COLO829 (cell line): ENCODE measurements around the gene DLAT.

ENCODE experiments used
- DNase-seq: peaks from one replicate; pipeline ENCODE4 v3.0.0; 2012; ENCODE audit warnings: low spot score

The DLAT gene

DNA sequence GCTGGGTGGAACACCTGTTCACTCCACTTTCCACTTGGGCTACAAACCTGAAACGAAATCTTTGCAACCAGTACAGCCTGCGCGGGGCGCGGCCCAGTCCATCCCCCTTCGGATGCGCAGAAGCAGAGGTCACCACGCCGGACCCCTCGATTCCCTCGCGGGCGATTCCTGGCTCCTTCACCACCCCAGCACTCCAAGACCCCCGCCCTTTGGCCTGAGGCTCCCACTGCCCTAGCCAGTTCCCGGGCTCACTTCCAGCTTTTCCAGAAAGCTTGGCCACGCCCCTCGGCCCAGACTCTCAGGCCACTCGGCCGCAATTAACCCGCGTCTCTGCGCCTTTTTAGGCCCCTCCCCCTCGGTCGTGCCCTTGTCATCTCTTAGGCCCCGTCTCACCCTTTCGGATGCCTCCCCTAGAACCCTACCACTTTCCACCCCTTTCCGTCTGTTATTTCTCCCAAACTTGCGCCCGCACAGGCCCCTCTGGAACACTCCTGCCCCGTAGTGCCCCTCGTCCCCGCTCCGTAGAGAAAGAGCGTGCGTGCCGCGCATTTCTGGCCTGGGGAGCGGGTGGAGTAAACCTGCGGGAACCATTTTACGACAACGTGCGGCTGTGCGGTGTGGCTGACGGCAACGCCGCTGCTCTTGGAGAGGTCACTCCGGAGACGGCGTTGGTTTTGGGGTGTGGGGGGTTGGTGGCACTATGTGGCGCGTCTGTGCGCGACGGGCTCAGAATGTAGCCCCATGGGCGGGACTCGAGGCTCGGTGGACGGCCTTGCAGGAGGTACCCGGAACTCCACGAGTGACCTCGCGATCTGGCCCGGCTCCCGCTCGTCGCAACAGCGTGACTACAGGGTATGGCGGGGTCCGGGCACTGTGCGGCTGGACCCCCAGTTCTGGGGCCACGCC lies at the start of gene DLAT:
Gene DLAT (plus strand): TSS at position 636 of the 906 bp plus-strand sequence. CDS start 65 bp downstream, at position 701.
- DNase-seq, result peak; percentile 57

DNA sequence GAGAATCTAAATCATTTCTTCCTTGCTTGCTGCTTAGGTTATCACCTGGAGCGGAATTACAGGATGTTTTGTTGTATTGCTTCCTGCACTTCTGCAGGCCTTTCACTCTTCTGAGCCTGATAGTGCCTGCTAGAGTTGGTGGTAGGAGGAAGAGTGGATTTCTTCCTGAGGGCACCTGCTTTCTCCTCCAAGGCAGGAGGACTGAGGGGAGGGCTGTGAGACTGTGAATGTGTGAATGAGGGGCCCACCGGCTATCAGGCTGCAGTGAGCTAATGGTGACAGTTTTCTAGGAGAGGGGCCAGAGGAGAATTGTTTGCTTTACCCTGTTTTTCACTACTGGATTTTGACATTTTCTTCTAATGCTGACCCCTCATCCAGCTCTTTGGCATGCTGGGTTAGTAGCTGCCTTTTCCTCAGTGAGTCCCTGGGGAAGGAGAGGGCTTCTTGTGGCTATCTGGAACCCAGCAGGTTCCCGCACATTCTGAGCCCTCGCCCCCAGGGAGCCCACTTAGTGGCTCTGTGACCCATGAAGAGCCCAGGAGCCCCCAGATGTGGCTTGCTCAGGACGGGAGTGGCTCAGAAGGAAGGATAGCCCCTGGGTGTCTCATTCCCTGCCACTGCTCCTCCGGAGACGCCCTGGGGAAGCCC lies 49.0 kb upstream of the DLAT start:
- DNase-seq, result no peak

DNA sequence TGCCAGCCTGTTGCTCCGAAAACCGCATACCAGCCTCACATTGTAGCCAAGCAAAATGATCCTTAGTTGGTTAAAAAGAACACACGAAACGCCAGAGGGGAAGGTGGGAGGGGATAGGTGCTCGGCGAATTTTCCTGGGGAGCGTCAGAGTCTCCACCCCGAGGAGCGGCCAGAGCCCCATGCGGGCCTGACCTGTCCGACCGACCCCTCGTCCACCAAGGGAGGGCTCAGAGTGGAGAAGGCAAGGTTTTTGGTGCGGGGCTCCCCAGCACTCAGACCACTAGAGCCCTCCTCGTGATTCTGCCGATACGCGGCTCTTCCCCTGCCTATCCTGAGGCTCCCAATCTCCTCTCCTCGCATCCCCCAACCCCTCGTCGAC lies 48.5 kb upstream of the DLAT start:
- DNase-seq, result no peak

DNA sequence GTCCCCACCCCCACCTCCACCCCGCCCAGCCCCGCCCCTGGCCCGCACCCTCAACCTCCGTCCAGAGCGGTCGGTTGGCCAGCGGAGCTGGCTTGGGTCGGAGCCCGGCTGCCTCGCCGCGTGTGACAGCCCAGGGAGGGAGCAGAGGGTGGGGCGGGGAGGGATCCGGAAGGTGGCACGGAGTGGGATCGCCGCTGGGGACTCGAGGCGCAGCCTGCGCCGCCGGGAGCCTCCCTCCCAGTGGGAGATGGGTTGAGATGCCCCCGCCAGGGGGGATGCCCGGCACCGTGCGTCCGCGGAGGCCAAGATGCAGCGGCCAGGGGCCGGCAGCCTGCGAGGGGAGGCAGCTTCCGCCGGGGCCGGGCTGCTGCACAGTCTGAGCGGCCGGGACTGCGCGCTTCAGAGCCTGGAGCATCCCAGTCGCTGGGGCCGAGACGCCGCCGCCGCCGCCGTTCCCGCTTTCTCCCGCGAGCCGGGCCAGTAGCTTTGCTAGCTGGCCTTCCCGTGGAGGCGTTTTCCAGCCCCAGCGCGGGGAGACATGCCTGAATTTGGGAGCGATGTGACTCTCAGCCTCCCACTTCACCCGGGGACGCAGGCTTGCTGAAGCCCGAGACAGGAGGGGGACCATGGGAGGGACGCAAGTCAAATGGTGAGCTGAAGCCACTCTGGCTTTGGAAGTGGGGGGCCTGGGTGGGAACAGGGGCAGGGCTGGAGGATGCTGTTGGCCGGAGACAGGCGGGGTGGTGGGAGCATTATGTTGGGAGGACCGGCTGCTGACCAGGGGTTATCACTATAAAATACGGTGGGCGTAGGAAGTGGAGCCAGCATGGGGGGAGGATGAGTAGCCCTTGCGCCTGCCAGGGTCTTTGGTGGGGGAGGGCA lies 47.8 kb upstream of the DLAT start:
- DNase-seq, result no peak

DNA sequence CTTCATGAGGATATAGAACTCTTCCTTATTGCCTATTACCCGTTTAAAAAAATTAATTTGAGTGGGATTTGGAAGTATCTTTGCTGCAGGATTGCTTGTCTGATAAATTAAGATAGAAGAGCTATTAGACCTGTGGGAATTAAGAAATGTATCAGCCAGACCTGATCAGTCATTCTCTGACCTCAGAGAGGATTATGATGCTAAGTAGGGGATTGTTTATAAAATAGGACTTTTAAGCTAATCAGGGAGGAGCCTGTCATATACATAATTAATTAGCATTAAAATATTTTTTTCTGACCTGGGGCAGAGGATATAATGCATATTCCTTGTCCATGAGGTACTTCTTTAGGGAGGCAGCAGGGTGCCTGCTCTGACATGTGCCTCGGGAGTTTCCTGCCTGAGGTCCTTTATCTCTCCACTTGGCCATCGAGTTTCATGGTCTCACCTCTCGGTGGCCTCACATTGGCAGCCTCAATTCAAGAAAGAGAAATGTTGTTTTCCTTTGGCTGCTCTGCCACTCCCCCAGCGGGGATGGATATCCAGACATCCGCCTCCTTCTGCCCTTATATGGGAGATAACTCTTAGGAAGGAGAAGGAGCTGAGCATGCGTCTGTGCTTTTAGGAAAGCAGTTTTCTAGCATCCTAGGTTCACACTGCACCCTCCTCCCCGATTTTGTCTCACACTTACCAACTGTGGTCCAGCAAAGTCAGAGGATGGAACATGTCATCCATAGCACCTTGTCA lies 47.0 kb upstream of the DLAT start:
- peak; percentile 66 for DNase-seq

DNA sequence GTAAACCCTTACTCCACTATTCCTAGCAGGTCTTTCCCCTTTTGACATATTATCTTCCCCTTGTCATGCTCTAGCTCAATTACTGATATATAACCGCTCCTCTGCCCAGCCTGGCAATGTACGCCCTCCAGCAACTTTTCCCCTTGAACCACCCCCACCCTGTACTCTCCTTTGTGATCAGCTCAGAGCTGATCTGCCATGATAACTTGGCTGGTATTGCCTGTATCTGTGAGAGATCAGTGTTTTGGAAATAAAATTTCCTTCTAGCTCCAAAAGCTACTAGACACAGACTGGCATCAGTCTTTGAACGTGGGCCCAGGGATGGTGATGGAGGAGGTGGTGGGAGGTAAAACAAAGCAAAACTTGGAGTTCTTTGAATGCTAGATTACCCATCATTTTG lies 45.1 kb upstream of the DLAT start:
- no peak for DNase-seq

DNA sequence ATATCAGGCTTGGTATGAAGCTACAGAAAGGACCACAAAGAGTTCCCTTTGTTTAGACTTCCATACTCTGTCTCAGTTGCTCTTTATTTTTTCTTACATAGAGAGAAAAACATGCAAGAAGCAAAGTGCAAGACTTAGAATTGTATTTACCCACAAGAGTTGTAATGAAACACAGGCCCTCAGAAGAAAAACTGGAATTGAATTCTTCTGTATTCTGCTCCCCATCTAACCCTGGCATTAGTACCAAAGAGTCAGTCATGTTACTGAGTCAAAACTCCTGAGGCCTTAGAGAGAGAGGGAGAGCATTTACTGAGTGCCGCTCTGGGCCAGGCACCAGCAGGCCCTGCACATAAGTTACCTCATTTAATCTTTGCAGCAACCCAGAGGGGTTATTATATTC lies 43.9 kb upstream of the DLAT start:
- DNase-seq, result no peak

DNA sequence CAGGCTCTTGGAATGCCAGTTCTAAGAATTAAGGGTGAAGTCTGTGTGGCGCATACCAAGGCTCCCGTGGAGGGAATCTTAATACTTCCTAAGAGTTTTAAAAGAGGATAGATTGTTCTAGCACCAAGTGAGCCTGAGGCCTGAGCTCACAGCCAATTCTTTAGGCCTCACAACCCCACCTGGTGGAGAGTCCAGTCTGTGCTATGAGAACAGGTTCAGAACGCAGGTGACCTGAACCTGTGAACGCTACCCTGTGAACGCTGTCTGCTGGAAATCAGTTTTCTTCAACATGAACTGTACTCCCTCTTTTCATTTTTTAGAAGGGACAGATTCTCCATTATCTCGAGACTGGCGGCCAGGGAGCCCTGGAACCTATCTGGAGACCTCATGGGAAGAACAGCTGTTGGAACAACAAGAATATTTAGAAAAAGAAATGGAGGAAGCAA lies 43.2 kb upstream of the DLAT start:
- DNase-seq, result peak; percentile 17

DNA sequence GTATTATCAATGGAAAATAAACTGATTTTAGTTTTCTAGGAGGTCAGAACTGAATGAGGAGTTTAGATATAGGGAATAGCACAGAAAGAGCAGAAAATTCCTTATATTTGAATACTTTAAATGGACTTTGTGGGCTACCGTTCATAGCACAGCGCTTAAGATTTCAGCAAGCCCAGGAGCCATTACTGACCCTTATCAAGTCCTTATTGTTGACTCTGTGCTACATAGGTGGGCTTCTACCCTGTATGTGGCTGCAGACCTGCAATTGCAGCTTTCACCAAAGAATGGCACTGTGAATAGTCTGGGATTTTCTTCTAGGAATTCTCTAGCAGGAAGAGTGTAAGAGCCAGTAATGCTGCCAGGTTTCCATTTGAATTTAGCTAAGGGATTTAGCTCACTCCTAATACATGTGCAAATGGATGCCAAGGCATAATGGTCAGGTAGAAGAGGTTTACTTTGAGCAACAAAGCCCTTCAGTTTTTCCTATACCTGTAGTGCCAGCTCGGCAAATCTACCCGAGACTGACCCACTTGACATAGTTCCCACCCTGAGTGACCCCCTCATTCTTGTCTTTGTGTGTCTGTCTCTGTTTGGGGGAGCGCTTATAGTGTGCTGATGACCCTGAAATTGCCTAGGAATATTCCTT lies 42.5 kb upstream of the DLAT start:
- no peak for DNase-seq

DNA sequence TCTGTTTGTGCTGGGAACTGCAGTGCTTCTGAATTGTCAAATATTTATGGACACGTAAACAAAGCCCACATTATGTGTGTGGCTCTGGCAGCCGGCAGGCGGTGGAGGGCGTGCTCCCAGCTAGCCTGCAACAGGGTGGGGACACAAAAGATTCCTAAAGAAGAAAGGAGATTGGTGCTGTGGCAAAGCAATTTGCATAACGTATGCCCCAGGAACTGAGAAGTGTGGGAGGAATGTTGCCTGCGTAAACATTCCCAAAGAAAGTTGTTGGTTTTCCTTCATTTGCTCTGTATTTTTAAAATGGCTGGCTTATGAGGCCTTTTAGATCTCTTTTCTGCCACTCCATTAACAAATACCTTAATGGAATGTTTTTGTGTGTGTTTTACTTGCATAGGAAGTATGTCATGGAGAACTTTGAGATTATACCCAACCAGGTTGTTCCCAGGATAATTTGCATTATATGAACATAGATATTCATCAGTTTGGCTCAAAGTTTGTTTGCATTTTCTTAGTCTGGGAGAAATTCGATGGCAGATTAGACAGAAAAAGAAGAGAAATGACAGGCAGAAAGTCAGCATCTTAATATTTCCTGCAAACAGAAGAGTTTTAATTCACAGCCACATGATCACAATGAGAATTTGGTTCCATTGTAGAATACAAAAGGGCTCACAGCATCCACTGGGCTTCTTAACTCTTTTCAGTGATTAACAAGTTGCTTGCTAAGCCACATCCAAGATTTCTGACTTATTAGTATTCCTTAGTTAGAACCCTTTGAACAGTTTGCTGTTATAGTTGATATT lies 41.8 kb upstream of the DLAT start:
- peak; percentile 97 for DNase-seq

DNA sequence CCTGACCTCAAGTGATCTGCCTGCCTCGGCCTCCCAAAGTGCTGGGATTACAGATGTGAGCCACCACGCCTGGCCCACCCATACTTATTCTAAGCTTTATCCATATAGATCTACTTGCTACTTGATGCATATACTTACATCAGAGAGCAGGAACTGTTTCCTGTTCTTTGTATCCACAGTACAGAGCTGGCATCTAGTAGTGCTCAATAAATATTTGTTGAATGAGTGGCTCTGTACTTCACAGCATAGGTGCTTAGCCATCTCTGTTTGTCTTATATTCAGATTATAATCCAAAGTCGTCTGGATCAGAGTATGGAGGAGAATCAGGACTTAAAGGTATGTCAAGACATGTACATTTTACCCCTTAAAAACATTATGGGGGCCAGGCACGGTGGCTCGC lies 38.6 kb upstream of the DLAT start:
- DNase-seq, result no peak

DNA sequence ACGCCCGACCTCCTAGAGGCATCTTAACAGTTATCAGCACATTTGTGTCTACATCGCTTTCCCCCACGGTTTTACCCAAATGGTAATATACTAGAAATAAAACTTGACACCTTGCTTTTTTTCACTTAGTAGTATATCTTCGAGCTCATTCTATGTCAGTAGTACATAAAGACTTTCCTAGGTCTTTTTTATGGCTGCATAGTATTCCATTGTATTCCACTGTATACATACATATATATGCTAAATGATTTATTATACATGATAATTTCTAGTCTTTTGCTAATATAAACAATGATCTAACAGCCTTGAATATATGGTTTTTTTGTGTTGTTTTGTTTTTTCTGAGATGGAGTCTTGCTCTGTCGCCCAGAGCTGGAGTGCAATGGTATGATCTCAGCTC lies 34.8 kb upstream of the DLAT start:
- no peak for DNase-seq

DNA sequence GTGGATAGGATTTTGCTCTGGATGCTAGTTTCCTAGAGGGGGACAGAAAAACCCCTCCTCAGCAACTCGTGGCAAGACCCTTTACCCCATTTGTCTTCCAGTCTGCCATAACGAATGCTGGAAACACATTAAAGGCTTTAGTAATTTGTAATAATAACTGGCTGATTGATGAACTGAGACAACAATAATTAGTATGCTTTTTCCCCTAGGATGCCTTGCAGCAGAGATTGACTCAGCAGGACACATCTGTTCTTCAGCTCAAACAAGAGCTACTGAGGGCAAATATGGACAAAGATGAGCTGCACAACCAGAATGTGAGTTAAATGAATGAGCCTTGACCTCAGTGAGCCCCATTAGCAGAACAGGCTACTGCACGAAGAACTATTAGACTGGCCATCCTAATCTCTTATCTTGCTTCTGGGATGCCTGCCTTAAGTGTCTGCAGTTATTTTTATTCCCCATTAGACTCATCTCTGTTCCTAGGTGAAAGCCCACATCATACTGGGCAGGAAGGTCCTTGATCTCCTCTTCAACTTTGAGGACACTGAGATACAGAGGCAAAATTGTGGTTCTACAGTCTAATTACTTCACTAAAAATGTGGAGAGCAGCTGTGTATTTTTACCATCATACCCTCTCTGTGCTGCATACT lies 32.9 kb upstream of the DLAT start:
- DNase-seq, result no peak

DNA sequence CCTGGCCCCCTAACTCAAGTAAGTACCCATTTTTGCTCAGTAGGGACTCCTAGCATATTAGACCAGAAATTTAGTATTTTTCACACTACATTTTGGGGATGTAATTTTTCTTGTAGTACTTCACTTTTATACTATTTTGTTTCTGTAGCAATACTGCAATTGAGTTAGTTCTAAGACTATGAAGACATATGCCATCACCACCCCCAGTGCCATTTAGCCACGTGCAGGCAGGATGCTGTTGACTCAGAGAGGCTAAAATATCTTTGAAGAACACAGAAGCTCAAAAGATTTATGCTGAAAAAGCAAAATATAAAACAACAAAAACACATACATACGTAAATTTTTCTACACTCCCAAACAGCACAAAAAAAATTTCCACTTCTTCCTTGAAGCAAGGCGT lies 29.1 kb upstream of the DLAT start:
- DNase-seq, result no peak

DNA sequence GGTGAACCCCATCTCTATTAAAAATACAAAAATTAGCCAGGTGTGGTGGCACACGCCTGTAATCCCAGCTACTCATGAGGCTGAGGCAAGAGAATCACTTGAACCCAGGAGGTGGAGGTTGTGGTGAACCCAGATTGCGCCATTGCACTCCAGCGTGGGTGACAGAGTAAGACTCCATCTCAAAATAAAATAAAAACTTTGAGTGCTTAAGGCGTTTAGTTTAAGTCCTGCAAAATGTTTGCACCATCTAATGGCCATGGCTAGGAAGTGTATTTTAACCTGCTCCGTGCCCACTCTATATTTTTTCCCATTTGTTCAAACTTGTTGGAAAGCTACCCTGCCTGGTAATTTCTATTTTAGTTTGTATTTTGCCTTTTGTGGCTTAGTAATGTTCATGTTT lies 28.5 kb upstream of the DLAT start:
- peak; percentile 56 for DNase-seq

DNA sequence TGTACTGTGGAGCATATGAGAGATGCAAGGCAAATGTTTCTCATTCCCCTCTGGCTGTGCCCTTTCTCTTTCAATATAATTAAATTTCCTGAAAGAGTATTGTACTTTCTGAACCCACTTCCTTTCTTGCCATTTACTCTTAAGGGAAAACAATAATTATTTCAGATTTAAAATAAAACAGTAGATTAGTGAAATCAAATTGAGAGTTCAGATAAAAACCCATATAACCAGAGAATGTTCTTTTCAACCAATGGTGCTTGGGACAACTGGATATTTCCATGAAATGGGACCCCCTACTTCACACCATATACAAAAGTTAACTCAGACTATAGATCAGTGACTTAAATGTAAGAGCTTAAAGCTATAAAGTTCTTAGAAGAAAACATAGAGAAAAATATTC lies 26.1 kb upstream of the DLAT start:
- no peak for DNase-seq

DNA sequence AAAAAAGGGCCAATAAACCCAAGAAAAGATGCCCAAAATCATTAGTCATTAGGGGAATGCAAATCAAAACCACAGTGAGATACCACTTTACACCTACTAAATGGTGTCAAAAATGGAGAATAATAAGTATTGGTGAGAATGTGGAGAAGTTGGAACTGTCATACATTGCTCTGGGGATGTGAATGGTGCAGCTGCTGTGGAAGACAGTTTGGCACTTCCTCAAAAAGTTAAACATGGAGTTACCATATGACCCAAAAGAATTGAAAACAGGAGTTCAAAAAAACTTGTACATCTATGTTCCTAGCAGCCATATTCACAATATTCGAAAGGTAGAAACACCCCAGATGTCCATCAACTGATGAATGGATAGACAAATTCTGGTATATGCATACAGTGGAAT lies 24.5 kb upstream of the DLAT start:
- no peak for DNase-seq

DNA sequence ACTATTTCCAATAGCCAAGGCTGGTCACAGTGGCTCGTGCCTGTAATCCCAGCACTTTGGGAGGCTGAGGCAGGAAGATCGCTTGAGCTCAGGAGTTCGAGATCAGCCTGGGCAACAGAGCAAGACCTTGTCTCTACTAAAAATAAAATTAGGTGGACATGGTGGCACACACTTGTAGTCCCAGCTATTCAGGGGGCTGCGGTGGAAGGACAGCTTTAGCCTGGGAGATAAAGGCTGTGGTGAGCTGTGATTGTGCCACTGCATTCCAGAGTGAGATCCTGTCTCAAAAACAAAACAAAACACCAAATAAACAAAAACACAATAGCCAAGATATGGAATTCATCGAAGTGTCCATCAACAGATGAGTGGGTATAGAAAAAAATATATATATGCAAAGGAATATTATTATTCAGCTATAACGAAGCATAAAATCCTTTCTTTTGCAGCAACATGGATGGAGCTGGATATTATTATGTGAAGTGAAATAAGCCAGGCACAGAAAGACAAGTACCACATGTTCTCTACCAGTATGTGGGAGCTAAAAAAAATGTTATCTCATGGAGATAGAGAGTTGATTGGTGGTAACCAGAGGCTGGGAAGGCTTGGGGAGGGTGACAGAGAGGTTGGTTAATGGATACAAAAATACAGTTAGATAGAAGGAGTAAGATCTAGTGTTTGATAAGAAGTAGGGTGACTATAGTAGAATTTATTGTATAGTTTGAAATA lies 22.6 kb upstream of the DLAT start:
- DNase-seq, result no peak

DNA sequence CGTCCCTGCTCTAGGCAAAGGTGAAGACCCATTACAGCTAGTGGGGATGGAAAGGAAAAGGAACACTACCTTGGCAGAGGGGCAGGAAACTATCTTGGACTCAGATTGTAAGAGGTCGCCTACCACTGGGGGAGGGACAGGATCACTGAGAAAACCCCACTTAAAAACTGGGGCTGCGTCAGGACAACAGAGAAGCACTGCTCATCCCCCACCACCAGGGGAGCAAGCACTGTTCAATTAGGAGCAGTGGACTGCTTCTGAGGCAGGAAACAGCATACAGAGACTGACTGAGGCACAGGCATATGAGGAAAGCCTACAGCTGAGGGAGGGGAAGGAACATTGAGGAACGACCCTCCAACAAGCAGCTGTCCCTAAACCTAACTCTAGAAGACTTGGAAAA lies 20.8 kb upstream of the DLAT start:
- no peak for DNase-seq
